OCI-LY3 (cell line): ENCODE results near the gene CDH3.

Experiments used
- EZH2phosphoT487 ChIP-seq: fragments of 200-600 bp; shearing (Covaris generic); IDR thresholded peaks from 2 replicates; pipeline ENCODE4 v1.6.1; 2018; ENCODE audit warnings: antibody characterized with exemption, mixed run types, low read depth
- TF ChIP-seq, protein P1 (sequence below): fragments of 200-600, 300-600 bp; sonication (generic); IDR thresholded peaks from 2 replicates; pipeline ENCODE4 v1.5.1; 2014; ENCODE audit warnings: antibody characterized with exemption, low read length, low read depth

DNA sequence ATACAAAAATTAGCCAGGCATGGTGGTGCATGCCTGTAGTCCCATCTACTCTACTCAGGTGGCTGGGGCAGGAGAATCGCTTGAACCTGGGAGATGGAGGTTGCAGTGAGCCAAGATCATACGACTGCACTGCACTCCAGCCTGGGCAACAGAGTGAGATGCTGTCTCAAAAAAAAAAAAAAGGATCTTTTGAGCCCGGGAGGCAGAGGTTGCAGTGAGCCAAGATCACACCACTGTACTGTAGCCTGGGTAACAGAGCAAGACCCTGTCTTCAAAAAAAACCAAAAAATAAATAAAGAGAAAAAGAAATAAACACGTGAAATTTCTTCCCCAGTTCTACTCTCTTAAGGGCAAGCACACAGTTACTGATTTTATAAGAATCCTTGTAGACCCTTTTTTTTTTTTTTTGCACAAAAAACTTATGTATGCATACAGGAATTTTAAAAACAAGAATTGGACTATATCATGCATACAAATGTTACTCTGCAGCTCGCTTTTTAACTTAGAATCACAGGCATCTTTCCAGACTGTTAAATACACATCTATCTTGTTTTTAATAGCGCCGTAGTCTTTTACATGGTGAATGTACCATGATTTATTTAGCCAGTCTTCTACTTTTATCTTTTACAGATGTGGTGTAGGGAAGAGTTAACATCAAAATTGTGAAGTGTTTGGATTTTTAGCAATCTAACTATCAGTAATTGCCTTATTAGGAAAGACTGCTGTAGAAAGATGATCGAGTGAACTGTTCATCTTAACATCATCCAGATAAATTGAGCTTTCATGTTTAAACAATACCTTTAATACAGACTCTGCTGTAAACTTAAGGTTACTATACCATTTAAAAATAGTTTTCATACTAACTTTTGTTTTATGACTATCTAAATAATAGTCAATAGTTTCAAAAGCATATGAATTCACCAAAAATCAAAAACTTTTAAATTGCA, 14.6 kb downstream of the CDH3 start:
- TF ChIP-seq, protein P1, sequence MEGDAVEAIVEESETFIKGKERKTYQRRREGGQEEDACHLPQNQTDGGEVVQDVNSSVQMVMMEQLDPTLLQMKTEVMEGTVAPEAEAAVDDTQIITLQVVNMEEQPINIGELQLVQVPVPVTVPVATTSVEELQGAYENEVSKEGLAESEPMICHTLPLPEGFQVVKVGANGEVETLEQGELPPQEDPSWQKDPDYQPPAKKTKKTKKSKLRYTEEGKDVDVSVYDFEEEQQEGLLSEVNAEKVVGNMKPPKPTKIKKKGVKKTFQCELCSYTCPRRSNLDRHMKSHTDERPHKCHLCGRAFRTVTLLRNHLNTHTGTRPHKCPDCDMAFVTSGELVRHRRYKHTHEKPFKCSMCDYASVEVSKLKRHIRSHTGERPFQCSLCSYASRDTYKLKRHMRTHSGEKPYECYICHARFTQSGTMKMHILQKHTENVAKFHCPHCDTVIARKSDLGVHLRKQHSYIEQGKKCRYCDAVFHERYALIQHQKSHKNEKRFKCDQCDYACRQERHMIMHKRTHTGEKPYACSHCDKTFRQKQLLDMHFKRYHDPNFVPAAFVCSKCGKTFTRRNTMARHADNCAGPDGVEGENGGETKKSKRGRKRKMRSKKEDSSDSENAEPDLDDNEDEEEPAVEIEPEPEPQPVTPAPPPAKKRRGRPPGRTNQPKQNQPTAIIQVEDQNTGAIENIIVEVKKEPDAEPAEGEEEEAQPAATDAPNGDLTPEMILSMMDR, result no peak
- no peak for TF ChIP-seq EZH2phosphoT487
